NK-92 (cell line): ENCODE results near the gene MYD88.
"Not testable (repeated sequence)": the region's sequence is repeated elsewhere in the genome, so short reads cannot be mapped to it uniquely, and the experiment has no call there.

Experiments used
- DNase-seq: peaks from one replicate; lab custom pipeline; 2025; ENCODE audit not compliant: unreplicated experiment; lab: John Stamatoyannopoulos, UW

The MYD88 gene

GRCh38 chr3:38141173-38141951 lies 2.9 kb downstream of the MYD88 start:
- no peak for DNase-seq

GRCh38 chr3:38141952-38142273 lies 3.5 kb downstream of the MYD88 start:
- DNase-seq = no peak

- DNase-seq = no peak
Measured at GRCh38 chr3:38142959-38143358, 4.5 kb downstream of the MYD88 start.

GRCh38 chr3:38143511-38143910 lies 5.0 kb downstream of the MYD88 start:
- no peak for DNase-seq

- no peak for DNase-seq
Measured at GRCh38 chr3:38146504-38146903, 8.0 kb downstream of the MYD88 start.

GRCh38 chr3:38147421-38147820 lies 9.0 kb downstream of the MYD88 start:
- no peak for DNase-seq

GRCh38 chr3:38148311-38148882 lies 9.9 kb downstream of the MYD88 start:
- no peak for DNase-seq

- DNase-seq = no peak
Measured at GRCh38 chr3:38149708-38150107, 11.2 kb downstream of the MYD88 start.

GRCh38 chr3:38150780-38151528 lies 12.5 kb downstream of the MYD88 start:
- DNase-seq = no peak

- no peak for DNase-seq
Measured at GRCh38 chr3:38151667-38152265, 13.3 kb downstream of the MYD88 start.

GRCh38 chr3:38152609-38153008 lies 14.1 kb downstream of the MYD88 start:
- no peak for DNase-seq

- no peak for DNase-seq
Measured at GRCh38 chr3:38153221-38153620, 14.8 kb downstream of the MYD88 start.

GRCh38 chr3:38154033-38154494 lies 15.6 kb downstream of the MYD88 start:
- DNase-seq = no peak

- DNase-seq = no peak
Measured at GRCh38 chr3:38154625-38155255, 16.3 kb downstream of the MYD88 start.

- no peak for DNase-seq
Measured at GRCh38 chr3:38155825-38156224, 17.4 kb downstream of the MYD88 start.

- no peak for DNase-seq
Measured at GRCh38 chr3:38157117-38157516, 18.7 kb downstream of the MYD88 start.

GRCh38 chr3:38157595-38157994 lies 19.1 kb downstream of the MYD88 start:
- no peak for DNase-seq

- DNase-seq = no peak
Measured at GRCh38 chr3:38158472-38158871, 20.0 kb downstream of the MYD88 start.

- not testable (repeated sequence) for DNase-seq
Measured at GRCh38 chr3:38160704-38161103, 22.2 kb downstream of the MYD88 start.

GRCh38 chr3:38163117-38163840 lies 24.8 kb downstream of the MYD88 start:
- no peak for DNase-seq
